ENCODE measurements around the gene CLUH.
A peak's percentile ranks its signal among the peaks of the same experiment; 100 is the strongest.
"Not testable (repeated sequence)": the region's sequence is repeated elsewhere in the genome, so short reads cannot be mapped to it uniquely, and the experiment has no call there.

CLUH gene

DNA sequence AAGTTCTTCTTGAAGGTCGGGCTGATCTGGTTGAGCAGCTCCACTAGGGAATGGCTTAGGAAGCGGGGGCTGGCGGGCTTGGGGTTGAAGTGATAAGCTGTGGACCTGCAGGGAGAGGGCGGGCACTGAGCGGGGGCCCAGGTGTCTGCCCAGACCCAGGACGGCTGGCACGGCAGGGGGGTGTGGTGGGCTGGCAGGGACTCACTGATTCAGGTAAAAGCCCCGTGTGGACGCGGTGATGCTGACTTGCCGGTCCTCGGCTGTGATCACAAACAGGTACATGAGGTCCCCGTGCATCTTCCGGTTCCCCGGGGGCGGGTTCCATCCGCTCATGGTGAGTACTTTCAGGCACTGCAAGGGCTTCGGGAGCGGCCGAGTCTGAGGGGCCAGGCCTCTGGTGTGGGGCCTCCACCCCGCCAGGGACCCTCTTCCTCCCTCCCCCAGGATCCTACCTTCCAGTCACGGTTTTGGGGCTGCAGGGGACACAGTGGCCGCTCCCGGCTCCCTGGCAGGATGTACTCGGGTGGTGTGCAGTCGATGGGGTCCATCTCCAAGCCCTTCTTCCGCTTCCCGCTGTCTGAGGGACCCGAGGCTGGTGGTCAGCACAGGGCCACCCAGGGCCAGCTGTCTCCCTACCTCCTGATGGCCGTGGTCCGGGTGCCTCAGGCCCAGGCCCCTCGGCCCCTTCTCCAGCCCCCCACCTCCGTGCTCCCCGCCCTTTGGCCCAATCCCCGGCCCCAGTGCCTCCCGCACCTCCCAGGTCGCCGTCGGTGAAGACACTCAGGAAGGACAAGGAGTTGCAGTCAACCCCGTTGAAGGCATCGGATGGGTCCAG, 10.2 kb downstream of the CLUH start:
- no peak for DNase-seq

- DNase-seq, result no peak
Measured at GRCh38 chr17:2700491-2701141, 10.9 kb downstream of the CLUH start.

DNA sequence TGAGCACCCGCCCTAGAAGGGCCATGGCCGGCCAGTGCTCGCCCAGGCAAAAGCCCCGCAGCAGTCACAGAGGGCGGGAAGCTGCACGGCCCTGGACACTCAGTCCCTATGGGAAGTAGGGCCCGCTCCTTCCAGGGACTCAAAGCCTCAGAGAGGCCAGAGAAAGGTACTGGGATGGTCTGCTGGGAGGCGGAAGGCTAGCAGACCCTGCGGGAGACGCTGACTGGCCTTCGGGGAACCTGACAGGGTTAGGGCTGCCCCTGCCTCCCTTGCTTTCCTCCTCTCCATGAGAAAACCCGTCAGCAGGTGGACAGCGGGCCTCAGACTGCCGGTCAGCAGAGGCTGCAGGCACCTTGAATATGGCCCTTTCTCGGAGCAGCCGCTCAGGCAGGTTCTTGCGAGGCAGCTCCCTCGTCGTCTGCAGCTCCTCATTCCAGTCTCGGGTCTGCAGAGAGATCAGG, 11.5 kb downstream of the CLUH start:
- no peak for DNase-seq

GRCh38 chr17:2699216-2699805, 12.3 kb downstream of the CLUH start:
- not testable (repeated sequence) for DNase-seq

GRCh38 chr17:2697611-2698162, 13.9 kb downstream of the CLUH start:
- no peak for DNase-seq

DNA sequence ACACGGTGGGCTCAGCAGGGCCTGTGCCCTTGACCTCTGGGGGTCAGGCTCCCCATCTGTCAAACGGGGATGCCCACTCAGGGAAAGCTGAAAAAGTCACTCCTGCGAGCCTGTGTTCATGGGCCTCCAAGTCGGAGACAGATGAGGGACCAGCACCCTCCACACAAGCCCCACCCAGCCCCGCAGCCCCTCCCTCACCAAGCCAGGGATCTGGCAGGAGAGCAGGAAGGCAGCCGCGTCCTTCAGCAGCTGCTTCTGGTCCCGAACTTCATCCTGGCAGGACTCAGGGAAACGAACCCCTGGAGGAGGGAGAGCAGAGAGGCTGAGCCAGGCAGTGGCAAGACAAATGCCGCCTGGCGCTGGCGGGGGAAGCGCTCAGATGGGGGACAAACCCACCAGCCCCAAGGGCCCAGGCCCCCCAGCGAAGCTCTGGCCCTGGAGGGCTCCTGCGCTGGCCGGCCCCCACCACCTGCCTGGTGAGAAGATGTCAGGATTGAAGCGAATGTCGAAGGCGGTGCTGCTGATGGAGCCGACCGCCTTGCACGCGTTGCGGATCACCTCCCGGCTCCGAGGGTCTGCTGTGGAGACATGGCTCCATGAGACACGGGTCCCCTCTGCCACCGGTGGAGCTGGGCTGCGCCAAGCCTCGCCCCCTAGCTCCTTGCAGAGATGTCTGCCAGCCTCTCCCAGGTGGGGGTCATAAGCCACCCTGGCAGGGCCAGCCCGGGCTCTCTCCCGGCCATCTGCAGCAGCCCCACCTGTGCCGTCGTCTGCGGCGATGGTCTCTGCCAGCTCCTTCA, 15.4 kb downstream of the CLUH start:
- DNase-seq, result no peak

- DNase-seq, result peak; percentile 11
Measured at GRCh38 chr17:2695243-2695960, 16.2 kb downstream of the CLUH start.

DNA sequence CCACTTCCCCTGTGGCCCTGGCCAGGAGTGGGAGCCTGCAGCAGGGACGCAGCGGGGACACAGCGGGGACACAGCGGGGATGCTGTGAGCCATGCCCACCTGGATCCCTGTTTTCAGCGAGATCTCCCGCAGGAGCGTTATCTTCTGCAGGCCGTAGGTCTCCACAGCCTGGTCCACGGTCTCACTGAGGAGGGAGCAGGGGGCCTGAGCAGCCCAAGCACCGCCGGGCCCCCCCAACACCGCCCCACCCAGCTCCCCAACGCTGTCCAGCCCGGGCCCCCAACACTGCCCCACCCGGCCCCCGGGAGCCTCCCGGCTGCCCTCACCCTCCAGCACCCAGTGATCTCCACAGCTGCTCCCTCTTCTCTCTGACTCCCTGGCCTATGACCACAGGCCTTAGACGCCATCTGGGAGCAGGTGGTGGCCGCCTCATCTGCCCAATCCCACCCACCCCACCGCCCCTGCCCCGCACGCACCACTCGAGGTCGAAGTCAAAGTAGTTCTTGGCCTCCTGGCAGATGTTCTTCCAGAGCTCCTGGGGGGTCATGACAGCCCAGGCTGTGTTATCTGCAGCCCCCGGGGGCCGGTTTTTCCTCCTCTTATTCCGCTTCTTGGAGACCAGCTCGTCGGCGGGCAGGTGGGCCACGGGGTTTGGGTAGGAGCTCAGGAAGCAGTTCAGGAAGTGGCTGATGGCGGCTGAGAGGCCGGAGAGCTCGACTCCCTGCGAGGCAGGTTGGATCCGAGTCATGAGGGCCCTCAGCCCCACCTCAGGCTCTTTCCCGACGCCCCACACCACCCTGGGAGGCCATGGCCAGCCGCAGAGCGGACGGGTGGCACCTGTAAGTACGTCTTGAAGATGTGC, 17.0 kb downstream of the CLUH start:
- peak; percentile 15 for DNase-seq

DNA sequence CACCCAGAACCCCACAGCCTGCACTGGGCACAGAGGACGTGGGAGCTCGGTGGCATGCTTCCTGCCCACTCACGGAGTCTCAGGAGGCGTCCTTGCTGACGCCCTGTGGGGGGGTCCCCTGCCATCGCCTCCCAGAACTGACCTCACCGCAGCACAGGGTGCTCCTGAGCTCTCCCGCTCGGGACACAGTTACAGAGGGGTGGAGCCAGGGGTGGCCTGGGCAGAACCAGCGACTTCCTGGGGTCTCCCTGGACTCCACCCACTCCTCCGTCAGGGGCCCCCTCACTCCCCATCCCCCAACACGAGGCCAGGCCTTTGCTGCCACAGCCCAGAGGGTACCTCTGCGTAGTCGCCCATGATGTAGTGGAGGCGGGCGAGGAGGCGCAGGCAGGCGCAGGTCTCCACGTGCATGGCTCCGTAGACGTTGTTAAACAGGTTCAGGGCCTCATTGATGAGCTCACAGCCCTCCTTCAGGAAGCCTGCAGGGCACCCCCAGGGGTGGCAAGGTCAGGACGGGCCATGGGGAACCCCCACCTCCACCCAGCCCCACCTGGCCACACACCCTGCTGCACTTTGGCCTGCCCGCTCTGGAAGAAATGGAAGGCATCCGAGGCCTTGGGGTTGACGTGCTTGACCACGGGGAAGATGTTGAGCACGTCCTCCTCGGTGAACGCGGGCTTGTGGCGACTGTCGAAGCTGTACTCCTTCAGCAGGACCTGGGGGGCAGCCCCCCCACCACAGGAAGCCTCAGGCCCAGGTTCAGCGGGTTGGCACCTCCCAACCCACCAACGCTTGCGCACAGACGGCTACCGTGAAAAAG, 17.8 kb downstream of the CLUH start:
- peak; percentile 17 for DNase-seq

- DNase-seq, result peak; percentile 12
Measured at GRCh38 chr17:2692781-2693135, 18.8 kb downstream of the CLUH start.

GRCh38 chr17:2691965-2692780, 19.4 kb downstream of the CLUH start:
- DNase-seq, result peak; percentile 13

DNA sequence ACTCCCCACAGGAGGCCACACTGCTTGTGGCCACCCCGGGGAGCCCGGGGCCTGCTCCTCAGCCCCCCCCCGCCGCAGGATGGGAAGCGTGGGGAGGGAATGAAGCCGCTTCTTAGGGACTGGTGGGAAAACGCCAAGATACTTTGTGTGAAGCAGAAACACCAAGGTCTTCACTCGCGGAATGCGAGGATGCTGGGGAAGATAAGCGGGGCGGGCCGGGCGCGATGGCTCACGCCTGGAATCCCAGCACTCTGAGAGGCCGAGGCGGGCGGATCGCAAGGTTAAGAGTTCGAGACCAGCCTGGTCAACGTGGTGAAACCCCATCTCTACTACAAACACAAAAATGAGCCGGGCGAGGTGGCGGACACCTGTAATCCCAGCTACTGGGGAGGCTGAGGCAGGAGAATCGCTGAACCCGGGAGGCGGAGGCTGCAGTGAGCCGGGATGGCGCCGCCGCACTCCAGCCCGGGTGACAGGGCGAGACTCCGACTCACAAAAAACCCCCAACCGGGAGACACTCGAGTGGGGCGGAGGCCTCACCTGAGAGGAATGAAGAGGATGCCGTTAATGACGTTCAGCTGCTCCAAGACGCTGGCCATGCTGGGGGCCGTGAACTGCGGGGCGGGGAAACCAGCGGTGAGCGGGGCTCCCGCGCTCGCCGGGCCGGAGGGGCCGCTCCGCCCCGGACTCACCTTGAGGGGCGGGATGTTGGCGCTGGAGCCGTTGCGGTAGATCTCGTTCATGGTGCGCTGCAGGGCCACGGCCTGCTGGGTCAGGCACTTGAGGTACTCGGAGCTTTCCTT, 20.3 kb downstream of the CLUH start:
- DNase-seq, result peak; percentile 16

GRCh38 chr17:2690165-2691068, 21.1 kb downstream of the CLUH start:
- DNase-seq, result peak; percentile 15

DNA sequence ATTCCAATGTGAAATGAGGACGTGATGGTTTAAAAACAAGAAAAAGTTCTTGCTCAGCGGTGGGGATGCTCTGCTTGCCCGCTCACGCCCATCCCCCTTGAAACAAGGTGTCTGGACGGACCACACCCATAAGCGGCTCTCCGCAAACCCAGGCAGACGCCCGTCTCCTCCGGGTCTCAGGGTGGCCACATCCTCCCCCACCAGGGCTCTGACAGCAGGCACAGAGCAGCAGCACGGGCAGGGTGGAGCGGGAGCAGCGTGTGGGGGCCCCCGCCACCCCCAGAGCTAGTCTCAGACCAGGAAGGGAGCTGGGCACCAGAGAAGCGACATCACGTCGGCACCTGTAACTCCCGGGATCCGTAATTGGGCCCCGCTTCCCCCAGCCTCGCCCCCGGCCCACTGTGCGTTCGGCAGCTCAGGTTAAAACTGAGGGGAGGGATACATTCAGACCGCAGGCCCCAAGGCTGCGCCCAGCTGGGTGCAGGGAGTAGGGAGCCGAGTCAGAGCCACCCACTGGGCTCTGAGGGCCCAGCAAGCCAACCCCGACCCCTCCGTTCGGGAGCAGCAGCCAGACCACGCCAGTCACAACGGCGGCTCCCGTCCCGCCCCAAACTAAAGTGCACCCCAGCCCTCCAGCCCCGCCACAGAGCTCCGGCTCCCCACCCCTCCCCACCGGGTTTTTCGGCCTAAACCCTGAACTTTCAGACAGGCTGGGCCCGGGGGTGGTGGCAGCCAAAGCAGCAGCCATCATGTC, 22.0 kb downstream of the CLUH start:
- DNase-seq, result peak; percentile 32

GRCh38 chr17:2688351-2689342, 22.9 kb downstream of the CLUH start:
- peak; percentile 25 for DNase-seq

Data from activated T-cell treated with anti-CD3 and anti-CD28 coated beads, Interleukin-2, amount 50 U/mL, for 1 hour (primary cell).